K562 (cell line): Measurements from ENCODE around the gene FBXO46. TPM values are rescaled to one million over a fixed set of nuclear protein-coding genes. Genes with fewer than 3 reads are reported as not detected.
A peak's percentile ranks its signal among the peaks of the same experiment; 100 is the strongest.

ENCODE experiments used
- ATAC-seq: fragments of 200-7000 bp; cut with Tn5 transposase; 3 replicates; pipeline ENCODE4 v1.9.1; 2020; ENCODE audit warnings: moderate library complexity
- BruUV-seq: library from RNA; stranded (reverse); fragments of 400-500 nt; replicated peaks from 2 replicates; lab custom pipeline; 2021; lab: Mats Ljungman, UMichigan
- CTCF ChIA-PET: fragments of 300-600 bp; formaldehyde crosslinking; extraction: SDS; loops from one replicate; lab custom pipeline; 2021; ENCODE audit warnings: low intra/inter-chr PET ratio; lab: Yijun Ruan, JAX
- POLR2A ChIA-PET: fragments of 300-600, 350-650 bp; sonication (Branson Sonifier 250); formaldehyde crosslinking; extraction: SDS; loops from one replicate; lab custom pipeline; 2021; ENCODE audit warnings: antibody characterized with exemption, inconsistent platforms; lab: Yijun Ruan, JAX
- DNase-seq, 4 experiments: peaks; one replicate each; pipeline versions ENCODE4 v3.0.0 to v3.0.0-alpha.2; 2011 to 2018; ENCODE audit warnings: low spot score in 3 of 4, mixed read lengths in 3 of 4; ENCODE audit errors: extremely low read depth in 1 of 4
- FAIRE-seq: peaks from 2 replicates; lab custom pipeline; 2011; peaks lifted over from hg19 to GRCh38; lab: Jason Lieb, UNC
- H2AFZ ChIP-seq: 2 replicates; pipeline ENCODE4 v1.6.0; 2011; ENCODE audit warnings: low read depth, low read length, control low read depth, inconsistent platforms
- H3K27ac ChIP-seq: fragments of 200-600 bp; 3 replicates; pipeline ENCODE4 v1.8.0; 2011; ENCODE audit warnings: low read depth, mild to moderate bottlenecking, control low read depth, inconsistent platforms, low read length, moderate library complexity, mixed read lengths; ENCODE audit errors: extremely low read depth
- H3K27me3 ChIP-seq, 2 experiments: fragments of 300-600 bp in 1 of 2; 2 replicates in 1 of 2; 3 replicates in 1 of 2; pipeline versions ENCODE4 v1.6.0 to v1.8.0; 2011; ENCODE audit warnings: inconsistent platforms in 2 of 2, low read length in 2 of 2, mild to moderate bottlenecking in 1 of 2, mixed read lengths in 1 of 2, moderate library complexity in 1 of 2; ENCODE audit not compliant: control insufficient read depth in 2 of 2, insufficient read depth in 2 of 2
- H3K36me3 ChIP-seq: fragments of 300-600 bp; 3 replicates; pipeline ENCODE4 v1.8.0; 2011; ENCODE audit warnings: mild to moderate bottlenecking, low read length, inconsistent platforms; ENCODE audit not compliant: control insufficient read depth, insufficient read depth
- H3K4me1 ChIP-seq, 2 experiments: fragments of 200-600 bp in 1 of 2; replicated peaks in 1 of 2; 2 replicates in 1 of 2; 3 replicates in 1 of 2; pipeline versions ENCODE4 v1.5.1 to v1.8.0; 2011; ENCODE audit warnings: inconsistent platforms in 2 of 2, low read length in 2 of 2, mild to moderate bottlenecking in 1 of 2, mixed read lengths in 1 of 2, moderate library complexity in 1 of 2; ENCODE audit not compliant: control insufficient read depth in 2 of 2, insufficient read depth in 2 of 2
- H3K4me2 ChIP-seq: 2 replicates; pipeline ENCODE4 v1.6.1; 2011; ENCODE audit warnings: low read length, control low read depth, inconsistent platforms, mixed read lengths; ENCODE audit not compliant: insufficient read depth
- H3K4me3 ChIP-seq: fragments of 200-600 bp; sonication (generic), shearing (Covaris generic); 2 replicates; pipeline ENCODE4 v1.5.1; 2016; ENCODE audit warnings: control low read depth, inconsistent platforms
- H3K79me2 ChIP-seq: fragments of 200-600 bp; 3 replicates; pipeline ENCODE4 v1.8.0; 2011; ENCODE audit warnings: low read length, inconsistent platforms; ENCODE audit not compliant: control insufficient read depth, insufficient read depth
- H3K9ac ChIP-seq, 2 experiments: 2 replicates each; pipeline versions ENCODE4 v1.6.0 to v1.6.1; 2011; ENCODE audit warnings: low read depth in 2 of 2, low read length in 2 of 2, control low read depth in 1 of 2, inconsistent platforms in 1 of 2, mild to moderate bottlenecking in 1 of 2, mixed read lengths in 1 of 2; ENCODE audit not compliant: insufficient read depth in 1 of 2
- H3K9me1 ChIP-seq: one replicate; pipeline ENCODE4 v1.6.0; 2011; ENCODE audit warnings: inconsistent platforms, mild to moderate bottlenecking, low read length, moderate library complexity; ENCODE audit not compliant: control insufficient read depth, insufficient read depth
- H3K9me3 ChIP-seq: replicated peaks from 2 replicates; pipeline ENCODE4 v1.5.1; 2011; ENCODE audit warnings: low read depth, low read length, inconsistent platforms; ENCODE audit not compliant: control insufficient read depth, insufficient read depth
- H4K20me1 ChIP-seq: replicated peaks from 2 replicates; pipeline ENCODE4 v1.6.1; 2011; ENCODE audit warnings: low read length, inconsistent platforms, mixed read lengths; ENCODE audit not compliant: control insufficient read depth, insufficient read depth
- HDAC6 ChIP-seq: IDR thresholded peaks from 2 replicates; pipeline ENCODE4 v1.6.1; 2012; ENCODE audit warnings: low read depth, mild to moderate bottlenecking, control low read depth, inconsistent platforms, low read length, moderate library complexity
- WGBS: fragments of 100-300 bp; shearing (Covaris generic); methylation state at CpG from one replicate; pipeline ENCODE4 v1.1.6; 2016; ENCODE audit warnings: low coverage, mixed read lengths; ENCODE audit not compliant: insufficient coverage; ENCODE audit errors: missing lambda C conversion rate; 5-methylcytosine and 5-hydroxymethylcytosine counted together
- in situ Hi-C: fragments of 300-500 bp; cut with MboI; formaldehyde crosslinking; loops from 4 replicates; pipeline ENCODE4 v1.15.0; 2018; ENCODE audit warnings: inconsistent platforms, mixed read lengths
- intact Hi-C: fragments of 100-400 bp; cut with micrococcal nuclease; formaldehyde crosslinking; loops from 2 replicates; pipeline ENCODE4 v1.14.2; 2022
- polyA plus RNA-seq, 8 experiments: library from polyadenylated mRNA; depleted of rRNA in 4 of 8; stranded (reverse) in 5 of 8; unstranded in 3 of 8; fragments of >200 nt; fragmentation: Nextera tagmentation in 2 of 8; fragmentation: Illumina TruSeq in 1 of 8; extraction: Ambion mirVana in 2 of 8; extraction: Trizol in 1 of 8; gene quantifications; 2 replicates each; pipeline versions ENCODE4 v1.2.1 to v1.2.3, GENCODE V29; 2011 to 2014; ENCODE audit warnings: inconsistent platforms in 1 of 8, missing spikeins in 1 of 8
- total RNA-seq, 7 experiments: library from RNA; depleted of rRNA in 6 of 7; stranded (reverse); fragments of >200 nt in 6 of 7; fragmentation: Illumina TruSeq in 2 of 7; extraction: Trizol in 2 of 7; gene quantifications; 2 replicates each; pipeline versions ENCODE4 v1.2.1 to v1.2.3, GENCODE V29; 2011 to 2021; ENCODE audit warnings: low replicate concordance in 1 of 7
- TF ChIP-seq, protein P1 (sequence below): sonication (generic); formaldehyde crosslinking; IDR thresholded peaks from 2 replicates; pipeline ENCODE4 v1.9.0; 2022; ENCODE audit warnings: mild to moderate bottlenecking, missing genetic modification reagents
- TF ChIP-seq, protein P2 (sequence below), 3 experiments: IDR thresholded peaks in 2 of 3; conservative IDR thresholded peaks in 1 of 3; 2 replicates each; pipeline ENCODE4 v1.5.1; 2011 to 2012; ENCODE audit warnings: low read length in 3 of 3, mild to moderate bottlenecking in 3 of 3, control low read depth in 2 of 3, improper control_type of control experiment in 1 of 3, inconsistent platforms in 1 of 3, low read depth in 1 of 3, mixed read lengths in 1 of 3, moderate library complexity in 1 of 3; ENCODE audit not compliant: insufficient read depth in 2 of 3

The FBXO46 gene
- total and polyA plus RNA-seq, 9 of the 15 experiments (the other 6 are each of a cell fraction or from before 2014, with no cell fraction given), result 1.5 to 36.1 (median 7.3) TPM

DNA sequence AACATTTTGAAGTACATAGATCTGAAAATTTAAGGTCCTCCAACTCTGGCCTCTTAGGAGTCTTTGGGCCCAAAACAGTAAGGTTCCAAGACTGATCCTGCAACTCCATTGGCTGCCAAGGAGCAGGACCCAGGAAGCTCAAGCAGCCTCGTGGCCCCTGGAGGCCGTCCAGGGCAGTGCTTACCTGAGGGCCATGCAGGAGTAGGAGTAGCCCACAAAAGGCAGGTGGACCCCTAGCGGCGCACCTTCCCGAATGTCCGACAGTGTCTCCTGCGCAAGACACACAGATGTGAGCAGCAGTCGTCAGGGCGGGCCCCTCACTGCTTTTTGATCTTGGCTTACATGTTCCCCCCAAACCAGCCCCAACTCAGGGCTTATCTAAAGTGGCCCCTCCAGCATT lies 44.1 kb upstream of the FBXO46 start:
- Histone ChIP-seq H3K79me2 (no peaks in the 10 kb centered on the region), H4K20me1 (peaks cover under 1% of the 10 kb centered on the region; the same call in 1 of the 2 replicates), H3K4me1 (peaks cover 6 to 53% of the 10 kb centered on the region in 2 experiments), H3K9ac (no peak overlapping the region), H3K4me2 (no peak overlapping the region), H3K27ac (no peak overlapping the region), H3K36me3 (peaks cover 28% of the 10 kb centered on the region; the same call in 2 of the 3 replicates), H3K9me1 (peaks cover 5% of the 10 kb centered on the region), H2AFZ (no peak overlapping the region), H3K9me3 (no peaks in the 10 kb centered on the region), H3K4me3 (no peak overlapping the region), H3K27me3 (no peaks in the 10 kb centered on the region)
- in situ Hi-C loops (no loop called here), intact Hi-C loops (no loop called here)
- CTCF ChIA-PET, result no interaction called here
- POLR2A ChIA-PET, result interaction anchor here (1.5 kb wide), 1 partner anchor 18 kb away, joined by 3 read pairs; the partner anchor contains the start of gene DMWD
- DNase-seq (peak in 1 of 4 experiments; percentile 33), FAIRE-seq (peak; percentile 29), ATAC-seq (no peak)
- no TSS peak for BruUV-seq
- TF ChIP-seq, protein P1, sequence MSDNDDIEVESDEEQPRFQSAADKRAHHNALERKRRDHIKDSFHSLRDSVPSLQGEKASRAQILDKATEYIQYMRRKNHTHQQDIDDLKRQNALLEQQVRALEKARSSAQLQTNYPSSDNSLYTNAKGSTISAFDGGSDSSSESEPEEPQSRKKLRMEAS (CRISPR knock-in tag), result peak; percentile 67; the same call in 1 of the 2 replicates
- TF ChIP-seq, protein P2, sequence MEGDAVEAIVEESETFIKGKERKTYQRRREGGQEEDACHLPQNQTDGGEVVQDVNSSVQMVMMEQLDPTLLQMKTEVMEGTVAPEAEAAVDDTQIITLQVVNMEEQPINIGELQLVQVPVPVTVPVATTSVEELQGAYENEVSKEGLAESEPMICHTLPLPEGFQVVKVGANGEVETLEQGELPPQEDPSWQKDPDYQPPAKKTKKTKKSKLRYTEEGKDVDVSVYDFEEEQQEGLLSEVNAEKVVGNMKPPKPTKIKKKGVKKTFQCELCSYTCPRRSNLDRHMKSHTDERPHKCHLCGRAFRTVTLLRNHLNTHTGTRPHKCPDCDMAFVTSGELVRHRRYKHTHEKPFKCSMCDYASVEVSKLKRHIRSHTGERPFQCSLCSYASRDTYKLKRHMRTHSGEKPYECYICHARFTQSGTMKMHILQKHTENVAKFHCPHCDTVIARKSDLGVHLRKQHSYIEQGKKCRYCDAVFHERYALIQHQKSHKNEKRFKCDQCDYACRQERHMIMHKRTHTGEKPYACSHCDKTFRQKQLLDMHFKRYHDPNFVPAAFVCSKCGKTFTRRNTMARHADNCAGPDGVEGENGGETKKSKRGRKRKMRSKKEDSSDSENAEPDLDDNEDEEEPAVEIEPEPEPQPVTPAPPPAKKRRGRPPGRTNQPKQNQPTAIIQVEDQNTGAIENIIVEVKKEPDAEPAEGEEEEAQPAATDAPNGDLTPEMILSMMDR (IDR thresholded peaks at IDR 0.05 in 2 of 3, conservative IDR thresholded peaks at IDR 0.05 in 1 of 3; ENCODE audit: insufficient read depth in 2 of 3, low read depth in 1 of 3, low read length in 3 of 3), result peak in 2 of 3 experiments; percentile 24 to 55; a peak in 3 of 6 replicates
- no peak for TF ChIP-seq HDAC6
- 71% methylated on average over 8 of the region's 9 CpGs for WGBS
